C4-2B (cell line): Measurements from ENCODE around the gene IL22RA2.
"Not testable (repeated sequence)": the region's sequence is repeated elsewhere in the genome, so short reads cannot be mapped to it uniquely, and the experiment has no call there.

Source experiments
- H3K27ac ChIP-seq: fragments of 450-650 bp; 2 replicates; pipeline ENCODE4 v1.5.1; 2017
- ZFX ChIP-seq: fragments of 450-650 bp; IDR thresholded peaks from 2 replicates; pipeline ENCODE4 v1.6.1; 2017
- TF ChIP-seq, protein P1 (sequence below): fragments of 450-650 bp; conservative IDR thresholded peaks from 2 replicates; pipeline ENCODE4 v1.5.1; 2017; ENCODE audit warnings: mild to moderate bottlenecking

The IL22RA2 gene

GRCh38 chr6:137216875-137217553 lies 43.6 kb upstream of the IL22RA2 start:
- no peak for TF ChIP-seq ZFX
- TF ChIP-seq, protein P1, sequence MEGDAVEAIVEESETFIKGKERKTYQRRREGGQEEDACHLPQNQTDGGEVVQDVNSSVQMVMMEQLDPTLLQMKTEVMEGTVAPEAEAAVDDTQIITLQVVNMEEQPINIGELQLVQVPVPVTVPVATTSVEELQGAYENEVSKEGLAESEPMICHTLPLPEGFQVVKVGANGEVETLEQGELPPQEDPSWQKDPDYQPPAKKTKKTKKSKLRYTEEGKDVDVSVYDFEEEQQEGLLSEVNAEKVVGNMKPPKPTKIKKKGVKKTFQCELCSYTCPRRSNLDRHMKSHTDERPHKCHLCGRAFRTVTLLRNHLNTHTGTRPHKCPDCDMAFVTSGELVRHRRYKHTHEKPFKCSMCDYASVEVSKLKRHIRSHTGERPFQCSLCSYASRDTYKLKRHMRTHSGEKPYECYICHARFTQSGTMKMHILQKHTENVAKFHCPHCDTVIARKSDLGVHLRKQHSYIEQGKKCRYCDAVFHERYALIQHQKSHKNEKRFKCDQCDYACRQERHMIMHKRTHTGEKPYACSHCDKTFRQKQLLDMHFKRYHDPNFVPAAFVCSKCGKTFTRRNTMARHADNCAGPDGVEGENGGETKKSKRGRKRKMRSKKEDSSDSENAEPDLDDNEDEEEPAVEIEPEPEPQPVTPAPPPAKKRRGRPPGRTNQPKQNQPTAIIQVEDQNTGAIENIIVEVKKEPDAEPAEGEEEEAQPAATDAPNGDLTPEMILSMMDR, result no peak
- H3K27ac ChIP-seq, result no peak overlapping the region

DNA sequence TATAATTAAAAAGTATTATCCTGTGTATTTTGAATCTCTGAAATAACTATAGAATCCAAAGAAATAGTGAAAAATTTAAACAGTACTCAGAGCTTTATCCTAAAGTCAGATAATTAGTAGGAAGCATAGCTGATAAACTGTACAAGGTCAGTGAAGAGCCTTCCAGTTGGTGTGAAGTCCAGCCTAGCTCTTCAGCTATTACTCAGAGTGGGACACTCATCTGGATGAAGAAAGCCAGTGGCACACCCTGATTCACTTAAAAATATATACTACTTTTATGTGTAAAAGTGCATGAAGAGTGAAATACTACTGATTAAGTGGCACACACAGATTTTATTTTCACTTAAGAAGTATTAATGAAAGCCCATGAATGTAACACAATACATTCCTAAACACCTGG lies 42.7 kb upstream of the IL22RA2 start:
- H3K27ac ChIP-seq, result no peak overlapping the region
- no peak for TF ChIP-seq ZFX
- TF ChIP-seq, protein P1, result no peak

- H3K27ac ChIP-seq, result not testable (repeated sequence)
Measured at GRCh38 chr6:137215630-137216029, 42.2 kb upstream of the IL22RA2 start.

DNA sequence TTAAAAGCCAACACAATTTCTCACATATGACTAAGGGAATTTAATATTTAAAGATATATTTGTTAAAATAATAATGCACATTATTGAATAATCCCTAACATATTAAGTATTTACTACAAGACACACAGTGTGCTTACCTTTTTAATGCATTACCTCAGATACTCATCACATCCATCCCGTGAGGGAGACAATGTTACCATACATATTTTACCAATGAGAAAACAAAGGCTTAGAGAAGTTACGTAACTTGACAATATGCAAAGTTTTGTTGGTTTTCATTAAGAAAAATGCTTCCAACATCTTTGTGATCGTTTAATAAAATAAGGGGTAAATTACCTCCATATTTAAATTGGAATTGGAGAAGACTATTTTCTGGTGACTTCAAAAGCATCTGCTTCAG lies 41.5 kb upstream of the IL22RA2 start:
- no peak for TF ChIP-seq ZFX
- TF ChIP-seq, protein P1, result no peak
- no peak overlapping the region for H3K27ac ChIP-seq

GRCh38 chr6:137213813-137214212 lies 40.4 kb upstream of the IL22RA2 start:
- no peak overlapping the region for H3K27ac ChIP-seq
- TF ChIP-seq, protein P1, result no peak
- TF ChIP-seq ZFX, result no peak

GRCh38 chr6:137213331-137213740 lies 39.9 kb upstream of the IL22RA2 start:
- no peak for TF ChIP-seq ZFX
- TF ChIP-seq, protein P1, result no peak
- no peak overlapping the region for H3K27ac ChIP-seq

GRCh38 chr6:137211910-137212309 lies 38.5 kb upstream of the IL22RA2 start:
- TF ChIP-seq ZFX, result no peak
- TF ChIP-seq, protein P1, result no peak
- no peak overlapping the region for H3K27ac ChIP-seq

- H3K27ac ChIP-seq, result no peak overlapping the region
- no peak for TF ChIP-seq ZFX
- TF ChIP-seq, protein P1, result no peak
Measured at GRCh38 chr6:137210903-137211302, 37.5 kb upstream of the IL22RA2 start.
